Measurements from ENCODE around the gene KIF5A. TPM values are rescaled to one million over a fixed set of nuclear protein-coding genes. Genes with fewer than 3 reads are reported as not detected.

KIF5A gene
- total RNA-seq, 4 donors from 2014 or later = 0.15 to 0.22 (median 0.19) TPM; not detected in 1

GRCh38 chr12:57603324-57603723 is 53.5 kb downstream of the KIF5A start:
- H3K36me3 ChIP-seq = peaks cover 4 to 52% (median 17%) of the 10 kb centered on the region in 3 donors
- peak overlapping the region; percentile 87 to 99 (median 90) for H3K27ac ChIP-seq
- H3K27me3 ChIP-seq = peaks cover 0 to 7% (median 0%) of the 10 kb centered on the region in 4 donors

GRCh38 chr12:57603815-57604453 is 54.1 kb downstream of the KIF5A start:
- Histone ChIP-seq H3K4me3 (peak overlapping the region; percentile 59 to 94 (median 66)), H3K4me1 (peaks cover 21 to 34% (median 21%) of the 10 kb centered on the region in 3 donors), H3K9me3 (no peaks in the 10 kb centered on the region), H3K36me3 (peaks cover 4 to 46% (median 14%) of the 10 kb centered on the region in 3 donors), H3K27me3 (peaks cover 0 to 7% (median 0%) of the 10 kb centered on the region in 4 donors), H3K27ac (peak overlapping the region; percentile 87 to 99 (median 90))
- no peak for DNase-seq
- intact Hi-C loops (cut with DNase I) = no loop called here
- 27 to 30% methylated on average over 4 to 6 of the region's 6 CpGs for WGBS, 2 donors
- TF ChIP-seq CTCF (IDR thresholded peaks at IDR 0.05) = no peak
- TF ChIP-seq POLR2A (IDR thresholded peaks at IDR 0.05) = no peak

More at GRCh38 chr12:57603324-57603723, 53.5 kb downstream of the KIF5A start:
- no peak overlapping the region for H3K4me3 ChIP-seq
- 43 to 68% methylated on average over 2 of the region's 2 CpGs for WGBS, 2 donors
- intact Hi-C loops (cut with DNase I) = no loop called here
- H3K4me1 ChIP-seq = peaks cover 21 to 34% (median 21%) of the 10 kb centered on the region in 3 donors
- no peaks in the 10 kb centered on the region for H3K9me3 ChIP-seq
- no peak for TF ChIP-seq POLR2A (IDR thresholded peaks at IDR 0.05)
- DNase-seq = no peak

GRCh38 chr12:57604454-57604991 is 54.7 kb downstream of the KIF5A start, which contains the start of gene DTX3:
DTX3 (plus strand) TSS chr12:57604824; CDS start chr12:57606518, 1,694 bp downstream.
- Histone ChIP-seq H3K9me3 (no peaks in the 10 kb centered on the region), H3K4me1 (peaks cover 21 to 34% (median 21%) of the 10 kb centered on the region in 3 donors), H3K36me3 (peaks cover 4 to 40% (median 9%) of the 10 kb centered on the region in 3 donors), H3K4me3 (peak within 1 kb of the TSS; percentile 59 to 94 (median 66)), H3K27me3 (peaks cover 0 to 7% (median 0%) of the 10 kb centered on the region in 4 donors), H3K27ac (peak within 1 kb of the TSS; percentile 87 to 99 (median 90))
- no peak for TF ChIP-seq CTCF (IDR thresholded peaks at IDR 0.05)
- no peak for TF ChIP-seq POLR2A (IDR thresholded peaks at IDR 0.05)
- 2 to 3% methylated on average over 5 to 8 of the region's 36 CpGs for WGBS, 2 donors
- no peak for DNase-seq
- intact Hi-C loops (cut with DNase I) = no loop called here

- TF ChIP-seq POLR2A (IDR thresholded peaks at IDR 0.05) = no peak
- no peak for TF ChIP-seq CTCF (IDR thresholded peaks at IDR 0.05)
- Histone ChIP-seq H3K36me3 (peaks cover 4 to 34% (median 6%) of the 10 kb centered on the region in 3 donors), H3K27ac (peak overlapping the region; percentile 87 to 99 (median 90)), H3K27me3 (peaks cover 0 to 11% (median 0%) of the 10 kb centered on the region in 4 donors), H3K4me3 (peak overlapping the region; percentile 59 to 94 (median 66)), H3K4me1 (peaks cover 21 to 37% (median 21%) of the 10 kb centered on the region in 3 donors), H3K9me3 (no peaks in the 10 kb centered on the region)
- intact Hi-C loops (cut with DNase I) = no loop called here
- DNase-seq = no peak
- WGBS, 2 donors = 0 to 20% methylated on average over 1 to 2 of the region's 25 CpGs
Observed at GRCh38 chr12:57604992-57605810, 55.4 kb downstream of the KIF5A start.

- Histone ChIP-seq H3K4me3 (peak overlapping the region in 3 of 4 donors; percentile 63 to 94 (median 69)), H3K36me3 (peaks cover 2 to 27% (median 4%) of the 10 kb centered on the region in 3 donors), H3K4me1 (peaks cover 21 to 44% (median 27%) of the 10 kb centered on the region in 3 donors), H3K27me3 (peaks cover 0 to 17% (median 0%) of the 10 kb centered on the region in 4 donors), H3K27ac (peak overlapping the region in 3 of 4 donors; percentile 89 to 99 (median 90)), H3K9me3 (no peaks in the 10 kb centered on the region)
- TF ChIP-seq CTCF (IDR thresholded peaks at IDR 0.05) (no peak), POLR2A (IDR thresholded peaks at IDR 0.05) (no peak)
- DNase-seq = no peak
- 57 to 65% methylated on average over 3 to 4 of the region's 4 CpGs for WGBS, 2 donors
- intact Hi-C loops (cut with DNase I) = no loop called here
Observed at GRCh38 chr12:57605811-57606311, 56.0 kb downstream of the KIF5A start.
